GM21367 (cell line): ENCODE measurements around the gene VWCE.
"Not testable (repeated sequence)": the region's sequence is repeated elsewhere in the genome, so short reads cannot be mapped to it uniquely, and the experiment has no call there.

Experiments used
- ATAC-seq: cut with Tn5 transposase; IDR thresholded peaks from one replicate; pipeline ENCODE4 v1.9.1; 2021; ENCODE audit not compliant: unreplicated experiment

The VWCE gene

GRCh38 chr11:61256710-61257482 is 38.2 kb downstream of the VWCE start:
- ATAC-seq: no peak

- ATAC-seq: peak; percentile 55
Observed at GRCh38 chr11:61254403-61255025, 40.6 kb downstream of the VWCE start.

GRCh38 chr11:61252332-61252731 is 42.8 kb downstream of the VWCE start:
- ATAC-seq: not testable (repeated sequence)

GRCh38 chr11:61250796-61251765 is 44.0 kb downstream of the VWCE start:
- not testable (repeated sequence) for ATAC-seq

- not testable (repeated sequence) for ATAC-seq
Observed at GRCh38 chr11:61249201-61249600, 45.9 kb downstream of the VWCE start.

GRCh38 chr11:61248071-61248470 is 47.0 kb downstream of the VWCE start:
- ATAC-seq: not testable (repeated sequence)

DNA sequence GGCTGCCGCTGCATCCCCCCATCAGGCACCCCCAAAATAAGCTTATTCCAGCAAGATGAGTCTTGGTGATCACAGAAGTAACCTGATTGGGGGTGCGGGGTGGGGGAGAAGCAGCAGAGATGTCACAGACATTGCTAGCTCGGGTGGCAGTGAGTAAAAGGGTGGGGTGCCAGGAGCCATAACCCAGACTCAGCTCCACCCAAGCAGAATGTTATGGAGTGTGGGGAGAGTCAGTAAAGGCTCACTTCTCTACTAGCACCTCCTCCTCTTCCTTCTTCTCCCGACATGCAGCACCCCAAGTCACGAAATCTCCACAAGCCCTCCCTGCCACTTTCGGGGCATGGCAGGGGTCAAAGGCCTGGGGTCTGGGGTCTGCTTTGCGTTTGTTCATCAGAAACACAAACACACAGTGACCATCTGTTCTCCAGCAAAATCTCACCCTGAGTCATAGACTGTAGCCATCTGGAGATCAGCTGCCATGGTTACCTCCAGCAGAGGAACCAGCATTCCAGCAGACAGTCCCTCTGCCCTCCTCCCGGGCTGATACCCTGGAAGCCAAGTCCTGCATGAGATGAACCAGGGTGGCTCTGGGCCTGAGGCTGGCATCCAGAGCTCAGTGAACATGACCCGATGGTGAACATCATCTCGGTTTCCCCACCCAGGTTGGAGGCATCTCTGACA is 49.7 kb downstream of the VWCE start:
- not testable (repeated sequence) for ATAC-seq

DNA sequence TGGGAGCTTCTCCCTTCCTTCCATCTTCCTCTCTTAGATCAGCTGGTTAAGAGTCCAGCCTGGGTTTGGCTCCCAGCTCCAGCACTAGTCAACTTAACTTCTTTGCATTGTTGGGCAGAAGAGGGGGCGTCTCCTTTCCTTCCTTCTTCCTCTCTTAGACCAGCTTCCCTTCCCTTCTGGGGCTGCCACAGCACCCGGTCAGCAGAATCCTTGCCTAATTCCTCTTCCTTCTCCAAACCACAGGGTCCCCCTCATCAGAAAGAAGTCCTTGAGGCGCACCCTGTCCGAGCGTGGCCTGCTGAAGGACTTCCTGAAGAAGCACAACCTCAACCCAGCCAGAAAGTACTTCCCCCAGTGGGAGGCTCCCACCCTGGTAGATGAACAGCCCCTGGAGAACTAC is 53.6 kb downstream of the VWCE start:
- ATAC-seq: not testable (repeated sequence)

GRCh38 chr11:61240875-61241274 is 54.2 kb downstream of the VWCE start, which contains the start of gene PGA5:
TSS of gene PGA5 (plus strand) at chr11:61241175. CDS start at chr11:61241227, 52 bp downstream.
- not testable (repeated sequence) for ATAC-seq

DNA sequence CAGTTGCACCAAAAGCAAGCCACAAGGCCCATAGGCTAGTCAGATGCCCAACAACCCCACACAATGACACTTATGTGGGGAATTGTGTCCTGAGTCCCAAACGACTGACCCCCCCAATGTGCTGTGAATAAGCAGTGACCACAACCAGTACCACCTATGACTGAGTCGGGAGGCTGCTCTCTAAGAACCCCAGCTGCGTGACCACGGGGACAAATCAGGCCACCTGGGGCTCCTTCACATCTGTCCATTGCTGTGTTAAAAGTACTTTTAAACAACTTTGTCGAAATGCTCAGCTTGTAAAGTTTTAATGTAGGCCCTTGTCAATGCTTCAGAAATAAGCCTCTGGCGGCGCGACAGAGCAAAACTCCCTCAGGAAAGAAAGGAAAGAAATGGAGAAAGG is 54.8 kb downstream of the VWCE start:
- ATAC-seq: not testable (repeated sequence)

DNA sequence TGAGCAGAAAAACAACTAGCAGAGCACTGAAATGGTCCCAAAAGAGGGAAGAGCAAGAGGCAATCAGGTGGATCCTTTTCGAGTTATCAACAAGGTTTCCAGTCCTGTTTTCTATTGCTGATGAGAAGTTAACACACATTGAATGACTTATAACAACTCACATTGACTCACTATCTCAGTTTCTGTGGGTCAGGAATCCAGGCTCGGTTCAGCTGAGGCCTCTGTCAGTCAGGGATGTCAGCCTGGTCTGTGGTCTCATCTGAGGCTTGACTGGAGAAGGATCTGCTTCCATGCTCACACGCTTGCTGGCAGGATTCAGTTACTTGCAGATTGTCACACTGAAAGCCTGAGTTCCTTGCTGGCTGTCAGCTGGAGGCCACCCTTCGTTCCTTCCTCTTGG is 58.0 kb downstream of the VWCE start:
- not testable (repeated sequence) for ATAC-seq

DNA sequence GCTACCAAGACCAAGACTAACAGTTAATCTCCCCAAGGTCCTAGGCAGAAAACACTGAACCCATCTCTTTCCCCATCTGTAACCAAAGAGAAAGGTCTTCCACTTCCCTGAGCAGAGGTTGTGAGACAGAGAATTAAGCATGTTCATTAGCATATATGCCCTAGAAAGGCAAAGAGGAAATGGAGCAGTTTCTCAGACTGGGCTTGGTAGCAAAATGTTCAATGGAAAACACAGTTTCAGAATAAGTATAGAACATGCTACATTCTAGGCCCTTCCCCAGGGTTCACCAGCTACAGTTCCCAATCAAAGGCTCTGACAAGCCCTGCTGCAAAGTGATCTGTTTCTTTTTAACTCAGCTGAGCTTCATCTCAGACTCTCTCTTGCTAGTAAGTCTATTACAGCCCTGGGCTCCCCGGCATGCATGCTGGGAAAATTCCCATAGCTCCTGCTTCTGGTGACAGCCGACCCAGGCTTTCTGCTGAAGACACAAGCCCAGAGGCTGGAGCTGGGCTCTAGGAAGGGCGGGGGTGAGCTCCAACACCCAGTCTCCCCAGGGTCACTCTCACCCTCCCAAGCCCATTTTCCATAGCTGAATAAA is 62.5 kb downstream of the VWCE start:
- not testable (repeated sequence) for ATAC-seq

- not testable (repeated sequence) for ATAC-seq
Observed at GRCh38 chr11:61231585-61231984, 63.5 kb downstream of the VWCE start.

- not testable (repeated sequence) for ATAC-seq
Observed at GRCh38 chr11:61231033-61231432, 64.1 kb downstream of the VWCE start.

GRCh38 chr11:61229458-61229857 is 65.7 kb downstream of the VWCE start:
- ATAC-seq: not testable (repeated sequence)

- ATAC-seq: not testable (repeated sequence)
Observed at GRCh38 chr11:61226457-61227137, 68.5 kb downstream of the VWCE start.

GRCh38 chr11:61222692-61223091 is 72.4 kb downstream of the VWCE start:
- not testable (repeated sequence) for ATAC-seq

DNA sequence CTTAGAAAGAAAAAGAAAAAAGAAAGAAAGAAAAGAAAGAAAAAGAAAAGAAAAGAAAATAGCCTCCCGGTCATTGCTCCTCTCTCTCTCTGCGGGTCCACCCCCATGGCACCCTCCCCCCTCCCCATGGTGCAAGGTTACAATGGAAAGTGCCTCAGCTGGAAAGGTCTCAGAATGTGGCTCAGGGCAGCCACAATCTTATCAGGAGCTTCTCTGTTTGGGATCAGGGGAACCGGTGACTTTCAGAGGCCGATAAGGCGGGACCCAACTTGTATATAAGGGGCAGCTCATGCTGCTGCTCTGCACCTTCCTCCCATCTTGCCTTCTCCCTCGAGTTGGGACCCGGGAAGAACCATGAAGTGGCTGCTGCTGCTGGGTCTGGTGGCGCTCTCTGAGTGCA is 73.1 kb downstream of the VWCE start, which contains the start of gene PGA4:
TSS of gene PGA4 (plus strand) at position 301 of the 400 bp plus-strand sequence. CDS start at position 355, 54 bp downstream.
- ATAC-seq: not testable (repeated sequence)

GRCh38 chr11:61219016-61219415 is 76.1 kb downstream of the VWCE start:
- ATAC-seq: not testable (repeated sequence)
